SU-DHL-6 (cell line): Measurements from ENCODE around the gene STPG3.

ENCODE experiments used
- CTCF ChIP-seq: fragments of 200-600 bp; sonication (generic); IDR thresholded peaks from one replicate; pipeline ENCODE4 v1.5.1; 2017; ENCODE audit warnings: antibody characterized with exemption, mild to moderate bottlenecking, low read length, moderate library complexity; ENCODE audit not compliant: insufficient read depth, poor library complexity, severe bottlenecking
- EZH2phosphoT487 ChIP-seq: fragments of 200-600 bp; sonication (generic), shearing (Covaris generic); conservative IDR thresholded peaks from 2 replicates; pipeline ENCODE4 v1.6.1; 2018; ENCODE audit warnings: mild to moderate bottlenecking, antibody characterized with exemption, low read length, moderate library complexity, mixed read lengths

- TF ChIP-seq CTCF, result no peak
- TF ChIP-seq EZH2phosphoT487, result no peak
Measured at GRCh38 chr9:137272241-137273094, 21.4 kb downstream of the STPG3 start.
